ENCODE measurements around the gene TANGO2.

The TANGO2 gene

GRCh38 chr22:19995611-19996339 lies 25.1 kb upstream of the TANGO2 start:
- DNase-seq (ENCODE audit: low read depth, low spot score): no peak

GRCh38 chr22:19996694-19997384 lies 24.1 kb upstream of the TANGO2 start:
- no peak for DNase-seq (ENCODE audit: low read depth, low spot score)

- DNase-seq (ENCODE audit: low read depth, low spot score): no peak
These were observed 23.2 kb upstream of the TANGO2 start for GRCh38 chr22:19997561-19998231.

GRCh38 chr22:19998232-19998951 lies 22.5 kb upstream of the TANGO2 start:
- DNase-seq (ENCODE audit: low read depth, low spot score): no peak

GRCh38 chr22:19998991-19999820 lies 21.7 kb upstream of the TANGO2 start:
- no peak for DNase-seq (ENCODE audit: low read depth, low spot score)

GRCh38 chr22:20000246-20001081 lies 20.4 kb upstream of the TANGO2 start:
- DNase-seq (ENCODE audit: low read depth, low spot score): no peak

GRCh38 chr22:20001082-20001638 lies 19.8 kb upstream of the TANGO2 start:
- no peak for DNase-seq (ENCODE audit: low read depth, low spot score)

GRCh38 chr22:20002128-20002527 lies 18.8 kb upstream of the TANGO2 start:
- DNase-seq (ENCODE audit: low read depth, low spot score): no peak

- no peak for DNase-seq (ENCODE audit: low read depth, low spot score)
These were observed 18.3 kb upstream of the TANGO2 start for GRCh38 chr22:20002636-20003035.

GRCh38 chr22:20003304-20003703 lies 17.6 kb upstream of the TANGO2 start:
- DNase-seq (ENCODE audit: low read depth, low spot score): no peak

GRCh38 chr22:20004464-20004863 lies 16.4 kb upstream of the TANGO2 start:
- DNase-seq (ENCODE audit: low read depth, low spot score): no peak

- no peak for DNase-seq (ENCODE audit: low read depth, low spot score)
These were observed 12.5 kb upstream of the TANGO2 start for GRCh38 chr22:20008221-20008995.

GRCh38 chr22:20009018-20009491 lies 11.9 kb upstream of the TANGO2 start:
- DNase-seq (ENCODE audit: low read depth, low spot score): no peak

GRCh38 chr22:20009582-20010306 lies 11.2 kb upstream of the TANGO2 start:
- DNase-seq (ENCODE audit: low read depth, low spot score): no peak

- no peak for DNase-seq (ENCODE audit: low read depth, low spot score)
These were observed 10.4 kb upstream of the TANGO2 start for GRCh38 chr22:20010307-20011122.

- DNase-seq (ENCODE audit: low read depth, low spot score): no peak
These were observed 9.6 kb upstream of the TANGO2 start for GRCh38 chr22:20011123-20011992.
